CD8-positive, alpha-beta memory T cell (primary cell): ENCODE results near the gene LIPG. TPM values are rescaled to one million over a fixed set of nuclear protein-coding genes. Genes with fewer than 3 reads are reported as not detected.

ENCODE experiments used
- CTCF ChIA-PET: fragments of 350-600 bp; sonication (Branson Sonifier 250); formaldehyde crosslinking; loops from one replicate; lab custom pipeline; 2021; ENCODE audit warnings: antibody characterized with exemption; lab: Charles Lee
- POLR2A ChIA-PET: fragments of 350-600 bp; sonication (Branson Sonifier 250); formaldehyde crosslinking; loops from one replicate; lab custom pipeline; 2021; ENCODE audit warnings: antibody characterized with exemption; lab: Charles Lee
- DNase-seq, 5 donors: peaks; one replicate each; pipeline versions ENCODE4 v3.0.0 to v3.0.0-alpha.2; 2020 to 2022; ENCODE audit warnings: mixed read lengths in 1 of 5
- H3K27ac ChIP-seq: one replicate; pipeline ENCODE4 v1.7.0; 2013; ENCODE audit warnings: low read depth, mild to moderate bottlenecking, low read length, moderate library complexity
- H3K27me3 ChIP-seq: 2 replicates; pipeline ENCODE4 v1.7.0; 2013; ENCODE audit warnings: low read length, mild to moderate bottlenecking; ENCODE audit not compliant: insufficient read depth, poor library complexity, severe bottlenecking
- H3K36me3 ChIP-seq: 2 replicates; pipeline ENCODE4 v1.7.0; 2013; ENCODE audit warnings: mild to moderate bottlenecking, low read length, moderate library complexity; ENCODE audit not compliant: insufficient read depth
- H3K4me1 ChIP-seq: 2 replicates; pipeline ENCODE4 v1.7.0; 2013; ENCODE audit warnings: mild to moderate bottlenecking, low read length, moderate library complexity; ENCODE audit not compliant: insufficient read depth
- H3K4me3 ChIP-seq: 2 replicates; pipeline ENCODE4 v1.7.0; 2013; ENCODE audit warnings: mild to moderate bottlenecking, low read length
- H3K9me3 ChIP-seq: 2 replicates; pipeline ENCODE4 v1.7.0; 2013; ENCODE audit warnings: mild to moderate bottlenecking, low read length
- H3K27ac Mint-ChIP-seq, 8 donors: one replicate each; pipeline ENCODE4 v1.8.0; 2020 to 2021; ENCODE audit warnings: mixed read lengths in 8 of 8, mild to moderate bottlenecking in 6 of 8, inconsistent platforms in 3 of 8, moderate library complexity in 3 of 8
- H3K27me3 Mint-ChIP-seq, 2 donors: one replicate each; pipeline ENCODE4 v1.8.0; 2020 to 2021; ENCODE audit warnings: mixed read lengths in 2 of 2, mild to moderate bottlenecking in 1 of 2, moderate library complexity in 1 of 2
- H3K36me3 Mint-ChIP-seq, 3 donors: one replicate each; pipeline ENCODE4 v1.8.0; 2020 to 2021; ENCODE audit warnings: mixed read lengths in 3 of 3, inconsistent platforms in 1 of 3, mild to moderate bottlenecking in 1 of 3
- H3K4me1 Mint-ChIP-seq, 3 donors: one replicate each; pipeline ENCODE4 v1.8.0; 2020 to 2021; ENCODE audit warnings: mixed read lengths in 3 of 3, inconsistent platforms in 1 of 3, mild to moderate bottlenecking in 1 of 3
- H3K4me3 Mint-ChIP-seq, 7 donors: one replicate each; pipeline ENCODE4 v1.8.0; 2020 to 2021; ENCODE audit warnings: mixed read lengths in 7 of 7, mild to moderate bottlenecking in 6 of 7, moderate library complexity in 4 of 7, inconsistent platforms in 2 of 7
- H3K9me3 Mint-ChIP-seq, 5 donors: one replicate each; pipeline ENCODE4 v1.8.0; 2020 to 2022; ENCODE audit warnings: mixed read lengths in 5 of 5, mild to moderate bottlenecking in 3 of 5, moderate library complexity in 2 of 5, inconsistent platforms in 1 of 5
- polyA plus RNA-seq: library from polyadenylated mRNA; unstranded; fragments of 300-500 nt; fragmentation: Illumina TruSeq; gene quantifications from one replicate; pipeline ENCODE4 v1.2.3, GENCODE V29; 2021
- total RNA-seq, 2 experiments: library from RNA; stranded (reverse); gene quantifications; one replicate each; pipeline ENCODE4 v1.2.3, GENCODE V29; 2021

The LIPG gene
- total and polyA plus RNA-seq, 3 experiments from 2014 or later: not detected

DNA sequence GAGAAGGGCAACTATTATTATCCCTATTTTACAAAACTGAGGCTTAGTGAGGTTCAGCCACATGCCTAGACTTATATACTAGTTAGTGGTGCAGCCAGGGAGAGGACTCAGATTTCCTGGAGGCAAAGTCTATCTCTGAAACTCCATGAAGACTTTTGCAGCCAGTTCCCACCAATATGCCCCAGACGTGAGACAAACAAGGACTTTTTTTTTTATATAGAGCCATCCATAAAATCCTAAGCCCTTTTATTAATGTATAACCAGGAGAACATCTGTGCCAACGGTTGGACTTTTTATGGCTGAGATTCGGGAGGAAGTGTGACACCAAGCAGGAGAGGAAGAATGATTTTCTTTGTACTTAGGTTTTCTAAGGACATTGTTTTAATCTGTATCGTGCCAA, 29.9 kb downstream of the LIPG start:
- no peaks in the 10 kb centered on the region for H3K9me3 ChIP-seq
- peaks cover 9 to 12% of the 10 kb centered on the region in 2 donors for H3K27me3 Mint-ChIP-seq
- no peak overlapping the region for H3K27ac Mint-ChIP-seq
- H3K4me3 ChIP-seq: no peak overlapping the region
- no peaks in the 10 kb centered on the region for H3K27me3 ChIP-seq
- H3K27ac ChIP-seq: no peak overlapping the region
- no peaks in the 10 kb centered on the region for H3K4me1 Mint-ChIP-seq
- no peaks in the 10 kb centered on the region for H3K4me1 ChIP-seq
- H3K36me3 Mint-ChIP-seq: no peaks in the 10 kb centered on the region
- H3K9me3 Mint-ChIP-seq: no peaks in the 10 kb centered on the region
- DNase-seq: no peak
- H3K36me3 ChIP-seq: no peaks in the 10 kb centered on the region
- ChIA-PET CTCF (no interaction called here), POLR2A (no interaction called here)
- H3K4me3 Mint-ChIP-seq: no peak overlapping the region

DNA sequence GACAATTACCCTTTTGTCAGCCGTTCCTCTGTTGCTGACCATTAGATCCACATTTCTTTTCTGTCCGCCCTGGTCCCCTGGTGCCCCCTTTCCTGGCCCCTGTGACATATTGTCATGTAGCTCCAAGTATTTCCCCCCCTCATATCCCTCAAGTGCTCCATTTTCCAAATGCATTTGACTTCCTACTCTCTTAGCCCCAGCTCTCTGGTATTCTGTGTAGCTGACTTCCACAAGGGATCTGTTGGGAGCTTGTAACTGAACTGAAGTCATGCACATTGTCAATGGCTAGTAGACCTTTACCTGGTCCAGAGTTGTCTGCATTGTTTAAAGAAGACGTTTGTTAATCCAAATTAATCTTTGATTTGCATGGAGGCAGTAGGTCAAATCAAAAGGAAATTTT, 34.8 kb downstream of the LIPG start:
- H3K36me3 Mint-ChIP-seq: no peaks in the 10 kb centered on the region
- no peak for DNase-seq
- Histone ChIP-seq H3K27ac (no peak overlapping the region), H3K36me3 (no peaks in the 10 kb centered on the region), H3K27me3 (no peaks in the 10 kb centered on the region), H3K9me3 (no peaks in the 10 kb centered on the region), H3K4me3 (no peak overlapping the region), H3K4me1 (no peaks in the 10 kb centered on the region)
- no peak overlapping the region for H3K4me3 Mint-ChIP-seq
- ChIA-PET CTCF (interaction anchor here (0.7 kb wide), 1 partner anchor 303 kb away, joined by 5 read pairs; no protein-coding TSS in a partner anchor), POLR2A (no interaction called here)
- H3K27me3 Mint-ChIP-seq: peaks cover 3 to 24% of the 10 kb centered on the region in 2 donors
- no peak overlapping the region for H3K27ac Mint-ChIP-seq
- peaks cover 2 to 6% (median 5%) of the 10 kb centered on the region in 3 donors for H3K4me1 Mint-ChIP-seq
- no peaks in the 10 kb centered on the region for H3K9me3 Mint-ChIP-seq

DNA sequence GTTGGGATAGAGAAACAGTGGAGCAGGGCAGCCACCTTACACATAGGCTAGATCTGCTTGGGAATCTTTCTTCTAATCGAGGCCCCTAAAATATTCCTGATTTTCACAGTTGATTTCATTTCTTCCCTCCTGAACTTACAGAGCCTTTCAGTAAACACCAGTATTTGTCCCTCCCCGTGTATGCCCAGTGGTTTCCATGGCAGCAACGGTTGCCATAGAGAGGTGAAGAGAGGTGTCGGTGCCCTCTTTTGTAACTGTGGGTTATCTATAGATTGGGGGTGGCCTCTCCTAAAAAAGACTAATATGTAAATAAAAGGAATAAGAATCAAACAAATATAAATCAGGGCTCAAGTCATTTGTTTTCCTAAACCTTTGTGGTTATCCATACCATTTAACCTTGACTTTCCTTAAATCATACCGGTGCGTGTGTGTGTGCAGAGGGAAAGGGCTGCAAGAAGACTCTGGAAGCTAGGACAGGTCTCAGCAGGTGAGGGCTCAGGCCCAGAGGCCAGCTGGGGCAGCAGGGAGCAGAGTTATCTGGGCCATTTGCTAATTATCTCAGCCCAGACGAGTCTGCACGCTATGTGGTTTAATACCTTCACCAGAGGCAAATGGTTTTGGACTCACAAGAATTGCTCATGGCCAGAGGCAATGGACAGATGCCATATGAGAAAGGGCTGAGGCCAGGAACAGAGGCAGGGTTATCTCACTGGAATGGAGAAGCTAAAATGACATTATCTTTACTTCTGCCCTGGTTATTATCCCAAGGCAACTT, 35.5 kb downstream of the LIPG start:
- Mint-ChIP-seq H3K36me3 (no peaks in the 10 kb centered on the region), H3K27ac (no peak overlapping the region), H3K4me3 (no peak overlapping the region), H3K4me1 (peaks cover 2 to 6% (median 5%) of the 10 kb centered on the region in 3 donors), H3K9me3 (no peaks in the 10 kb centered on the region), H3K27me3 (peaks cover 3 to 27% of the 10 kb centered on the region in 2 donors)
- Histone ChIP-seq H3K36me3 (no peaks in the 10 kb centered on the region), H3K27me3 (no peaks in the 10 kb centered on the region), H3K9me3 (no peaks in the 10 kb centered on the region), H3K4me3 (no peak overlapping the region), H3K27ac (no peak overlapping the region), H3K4me1 (no peaks in the 10 kb centered on the region)
- ChIA-PET POLR2A (no interaction called here), CTCF (interaction anchor here (0.7 to 1.2 kb wide), 2 partner anchors 265 to 302 kb away, joined by 3 to 5 read pairs; no protein-coding TSS in a partner anchor)
- DNase-seq: no peak

DNA sequence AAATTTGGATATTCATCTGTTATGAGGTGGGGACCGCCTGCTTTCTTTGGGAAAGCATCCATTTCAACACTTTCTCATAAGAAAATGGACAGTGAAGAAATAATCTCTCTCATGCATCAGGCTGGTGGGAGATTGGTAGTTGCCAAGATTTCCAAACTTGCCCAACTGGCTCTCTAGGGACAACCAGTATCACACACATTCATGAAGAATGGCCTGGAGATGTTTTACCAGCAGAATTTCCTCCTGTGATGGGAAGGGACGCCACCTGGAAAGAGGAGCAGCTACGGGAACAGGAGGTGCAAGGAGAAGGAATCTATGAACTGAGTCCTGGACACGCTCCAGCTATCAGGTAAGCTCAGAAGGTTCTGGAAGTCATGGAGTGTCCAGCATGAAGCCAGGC, 39.4 kb downstream of the LIPG start:
- ChIA-PET CTCF (no interaction called here), POLR2A (no interaction called here)
- no peak overlapping the region for H3K4me3 ChIP-seq
- Mint-ChIP-seq H3K36me3 (peaks cover 0 to 10% (median 3%) of the 10 kb centered on the region in 3 donors), H3K4me1 (peaks cover 2 to 6% (median 5%) of the 10 kb centered on the region in 3 donors), H3K4me3 (no peak overlapping the region), H3K27ac (no peak overlapping the region), H3K27me3 (peaks cover 13 to 39% of the 10 kb centered on the region in 2 donors), H3K9me3 (peaks cover 2 to 14% (median 8%) of the 10 kb centered on the region in 5 donors)
- no peak overlapping the region for H3K27ac ChIP-seq
- no peaks in the 10 kb centered on the region for H3K27me3 ChIP-seq
- H3K4me1 ChIP-seq: no peaks in the 10 kb centered on the region
- H3K9me3 ChIP-seq: no peaks in the 10 kb centered on the region
- no peaks in the 10 kb centered on the region for H3K36me3 ChIP-seq
- DNase-seq: no peak

DNA sequence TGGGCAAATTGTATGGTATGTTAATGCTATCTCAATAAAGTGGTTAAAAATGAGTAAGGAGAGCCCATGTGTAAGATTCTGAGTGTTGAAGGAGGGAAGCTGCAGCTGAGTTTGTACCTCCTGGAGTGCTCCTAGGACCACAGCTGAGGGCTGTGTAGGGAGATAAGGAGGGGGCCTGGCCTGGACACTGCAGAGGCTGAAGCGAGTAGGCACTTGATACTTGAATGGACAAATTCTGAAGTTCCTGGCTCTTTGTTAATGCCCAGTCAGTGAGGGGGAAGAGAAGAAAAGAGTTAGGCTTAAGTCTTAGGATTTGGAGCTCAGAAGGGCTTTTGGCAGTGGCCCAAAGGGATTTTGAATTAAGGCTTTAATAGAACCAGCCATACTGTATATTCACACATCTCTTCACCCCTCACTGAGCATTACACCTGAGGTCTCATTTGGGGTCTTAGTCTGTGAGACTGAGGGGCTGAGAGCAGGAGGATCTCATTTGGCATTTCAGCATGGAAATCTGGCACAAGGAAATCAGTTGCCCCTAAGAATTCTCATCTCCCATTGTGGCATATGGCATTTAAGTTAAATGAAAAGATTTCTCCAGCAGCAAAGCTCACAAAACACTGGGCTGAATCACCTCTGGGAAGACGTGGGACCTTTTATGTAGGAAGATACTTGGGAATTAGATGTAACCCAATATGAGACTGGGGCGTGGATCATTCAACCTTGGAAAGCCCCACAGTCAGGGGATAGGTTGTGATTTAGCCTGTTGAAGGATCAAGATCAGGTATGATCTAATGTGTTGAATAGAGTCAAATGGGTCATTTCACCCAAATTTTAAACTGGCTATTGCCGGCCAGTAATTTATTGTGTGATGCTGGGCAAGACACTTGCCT, 46.8 kb downstream of the LIPG start:
- H3K36me3 Mint-ChIP-seq: peaks cover 0 to 12% (median 3%) of the 10 kb centered on the region in 3 donors
- CTCF ChIA-PET: no interaction called here
- Histone ChIP-seq H3K4me1 (no peaks in the 10 kb centered on the region), H3K36me3 (no peaks in the 10 kb centered on the region), H3K27ac (no peak overlapping the region), H3K9me3 (no peaks in the 10 kb centered on the region), H3K27me3 (no peaks in the 10 kb centered on the region), H3K4me3 (no peak overlapping the region)
- peaks cover 2 to 14% (median 8%) of the 10 kb centered on the region in 5 donors for H3K9me3 Mint-ChIP-seq
- H3K27ac Mint-ChIP-seq: no peak overlapping the region
- POLR2A ChIA-PET: no interaction called here
- H3K4me3 Mint-ChIP-seq: no peak overlapping the region
- H3K4me1 Mint-ChIP-seq: no peaks in the 10 kb centered on the region
- peaks cover 10 to 21% of the 10 kb centered on the region in 2 donors for H3K27me3 Mint-ChIP-seq
- DNase-seq: no peak

DNA sequence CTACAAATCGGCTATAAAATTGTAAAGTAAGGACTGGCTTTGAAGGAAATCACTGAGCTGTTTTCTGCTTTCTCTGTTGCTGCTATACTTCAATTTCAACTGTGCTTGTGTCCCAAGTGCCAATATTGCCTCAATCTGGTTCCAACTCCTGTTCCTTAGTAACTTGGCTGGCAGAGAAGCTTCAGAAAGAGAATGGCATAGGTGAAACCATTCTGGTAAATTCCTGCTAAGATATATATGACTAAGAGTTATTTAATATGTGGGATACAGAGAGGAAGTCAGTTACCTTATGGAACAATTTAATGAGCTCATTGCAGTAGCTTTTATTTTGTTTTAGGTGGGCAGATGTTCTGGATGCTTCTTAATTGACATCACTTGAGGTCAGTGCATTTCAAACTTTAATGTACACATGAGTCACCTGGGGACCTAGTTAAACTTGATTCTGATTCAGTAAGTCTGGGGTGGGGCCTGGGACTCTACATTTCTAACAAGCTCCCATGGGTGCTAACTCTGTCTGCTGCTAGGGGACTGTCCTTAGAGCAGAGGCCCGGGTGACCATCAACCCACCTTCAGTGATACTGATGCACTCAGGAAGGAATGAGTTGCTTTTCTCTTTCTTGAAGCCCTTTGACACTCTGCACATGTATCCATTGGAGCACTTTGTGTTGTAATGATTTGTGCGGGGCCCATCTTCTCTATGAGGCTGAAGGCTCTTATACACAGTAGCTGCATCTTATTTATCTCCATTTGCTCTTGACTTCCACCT, 47.6 kb downstream of the LIPG start:
- Histone ChIP-seq H3K36me3 (no peaks in the 10 kb centered on the region), H3K27ac (no peak overlapping the region), H3K4me1 (no peaks in the 10 kb centered on the region), H3K9me3 (no peaks in the 10 kb centered on the region), H3K27me3 (no peaks in the 10 kb centered on the region), H3K4me3 (no peak overlapping the region)
- peaks cover 5 to 20% of the 10 kb centered on the region in 2 donors for H3K27me3 Mint-ChIP-seq
- no peak for DNase-seq
- POLR2A ChIA-PET: no interaction called here
- CTCF ChIA-PET: no interaction called here
- no peaks in the 10 kb centered on the region for H3K4me1 Mint-ChIP-seq
- peak overlapping the region in 1 of 8 donors; percentile 21 for H3K27ac Mint-ChIP-seq
- no peak overlapping the region for H3K4me3 Mint-ChIP-seq
- peaks cover 0 to 12% (median 3%) of the 10 kb centered on the region in 3 donors for H3K36me3 Mint-ChIP-seq
- peaks cover 2 to 14% (median 8%) of the 10 kb centered on the region in 5 donors for H3K9me3 Mint-ChIP-seq

DNA sequence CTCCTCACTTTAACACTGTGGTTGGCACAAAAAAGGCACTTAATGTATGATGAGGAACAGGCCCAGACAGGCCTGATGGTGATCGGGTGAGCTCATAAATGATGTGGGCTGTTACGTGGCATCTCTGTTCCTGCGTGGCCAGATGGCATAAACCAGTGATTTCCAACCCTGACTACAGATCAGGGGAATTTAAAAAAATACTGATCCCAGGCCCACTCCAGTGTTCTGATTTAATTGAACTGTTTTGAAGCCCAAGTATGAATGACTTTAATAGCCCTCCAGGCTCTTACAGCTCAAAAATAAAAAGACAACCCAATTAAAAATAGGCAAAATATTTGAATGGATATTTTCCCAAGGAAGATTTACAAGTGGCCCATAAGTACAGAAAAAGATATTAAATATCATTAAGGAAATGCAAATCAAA, 48.2 kb downstream of the LIPG start:
- CTCF ChIA-PET: no interaction called here

More for the DNA sequence above, 48.2 kb downstream of the LIPG start:
- Mint-ChIP-seq H3K9me3 (peaks cover 0 to 11% (median 8%) of the 10 kb centered on the region in 5 donors), H3K36me3 (peaks cover 0 to 12% (median 3%) of the 10 kb centered on the region in 3 donors), H3K4me3 (no peak overlapping the region), H3K27me3 (peaks cover 3 to 16% of the 10 kb centered on the region in 2 donors), H3K4me1 (no peaks in the 10 kb centered on the region), H3K27ac (no peak overlapping the region)
- Histone ChIP-seq H3K4me1 (no peaks in the 10 kb centered on the region), H3K27me3 (no peaks in the 10 kb centered on the region), H3K27ac (no peak overlapping the region), H3K36me3 (no peaks in the 10 kb centered on the region), H3K4me3 (no peak overlapping the region), H3K9me3 (no peaks in the 10 kb centered on the region)
- no peak for DNase-seq
- POLR2A ChIA-PET: no interaction called here
